ENCODE results near the gene LY6G5C.

Gene LY6G5C

DNA sequence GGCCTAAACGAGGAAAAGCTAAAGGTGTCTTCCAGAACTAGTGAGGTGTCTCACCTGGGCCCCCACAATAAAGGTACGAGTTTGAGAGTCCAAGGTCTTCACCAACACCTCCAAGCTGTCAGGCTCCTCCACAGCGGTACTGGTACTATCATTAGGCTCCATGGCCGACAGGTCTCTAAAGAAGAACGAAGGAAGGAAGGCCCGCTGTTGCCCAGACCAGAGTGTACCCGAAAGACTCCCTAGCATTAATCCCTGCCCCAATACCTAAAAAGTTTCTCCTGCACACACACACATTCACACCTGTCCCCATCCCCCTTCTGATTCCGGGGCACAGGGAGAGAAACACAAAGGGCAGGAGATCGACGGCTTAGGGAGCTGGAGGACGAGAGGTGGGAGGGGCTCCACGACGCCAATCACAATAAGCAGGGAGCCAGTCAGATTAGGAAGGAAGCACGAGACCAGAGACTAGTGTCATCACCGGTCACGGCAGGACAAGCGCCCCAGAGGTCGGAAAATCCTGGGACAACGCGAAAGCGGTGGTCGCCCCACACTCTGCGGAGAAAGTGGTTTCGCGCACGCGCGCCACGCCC, 29.2 kb downstream of the LY6G5C start:
- no peak for DNase-seq
- H3K27ac ChIP-seq (ENCODE audit: insufficient read depth in 1 of 2, low read depth in 1 of 2, low read length in 2 of 2, poor library complexity in 1 of 2, severe bottlenecking in 2 of 2) = peak overlapping the region; percentile 97 to 98
- ChIA-PET CTCF (interaction anchor here (0.9 to 4.7 kb wide), 11 partner anchors 9 to 396 kb away, joined by 3 to 40 read pairs (median 4); partner anchors contain the start of genes C6orf47, CSNK2B and GPANK1), POLR2A (interaction anchor here (0.5 to 4.5 kb wide), 19 partner anchors 9 to 1036 kb away, joined by 3 to 31 read pairs (median 4); partner anchors contain the start of genes AIF1, C6orf47, CSNK2B and DDX39B)
- no peaks in the 10 kb centered on the region for H3K9me3 ChIP-seq (ENCODE audit: control extremely low read depth in 1 of 5, control insufficient read depth in 4 of 5, insufficient read depth in 2 of 5, low read depth in 1 of 5, low read length in 4 of 5)
- no peaks in the 10 kb centered on the region for H3K27me3 ChIP-seq (replicated peaks in 2 of 5; ENCODE audit: control insufficient read depth in 4 of 5, insufficient read depth in 5 of 5, low read length in 4 of 5)
- H3K4me3 ChIP-seq (ENCODE audit: control insufficient read depth in 1 of 7, extremely low read depth in 1 of 7, insufficient read depth in 4 of 7, low read depth in 2 of 7, low read length in 6 of 7) = peak overlapping the region; percentile 66 to 97 (median 93)
- peaks cover 4 to 43% (median 35%) of the 10 kb centered on the region in 4 experiments for H3K36me3 ChIP-seq (ENCODE audit: control insufficient read depth in 4 of 4, insufficient read depth in 4 of 4, low read length in 3 of 4)
- 4% methylated on average over 24 of the region's 29 CpGs for WGBS (ENCODE audit: insufficient coverage)
- peaks cover 0 to 26% (median 21%) of the 10 kb centered on the region in 4 experiments for H3K4me1 ChIP-seq (ENCODE audit: control extremely low read depth in 1 of 4, control insufficient read depth in 4 of 4, insufficient read depth in 4 of 4, low read length in 3 of 4)

GRCh38 chr6:31645325-31645724, 35.5 kb downstream of the LY6G5C start:
- no peak for DNase-seq
- CTCF ChIA-PET = no interaction called here

DNA sequence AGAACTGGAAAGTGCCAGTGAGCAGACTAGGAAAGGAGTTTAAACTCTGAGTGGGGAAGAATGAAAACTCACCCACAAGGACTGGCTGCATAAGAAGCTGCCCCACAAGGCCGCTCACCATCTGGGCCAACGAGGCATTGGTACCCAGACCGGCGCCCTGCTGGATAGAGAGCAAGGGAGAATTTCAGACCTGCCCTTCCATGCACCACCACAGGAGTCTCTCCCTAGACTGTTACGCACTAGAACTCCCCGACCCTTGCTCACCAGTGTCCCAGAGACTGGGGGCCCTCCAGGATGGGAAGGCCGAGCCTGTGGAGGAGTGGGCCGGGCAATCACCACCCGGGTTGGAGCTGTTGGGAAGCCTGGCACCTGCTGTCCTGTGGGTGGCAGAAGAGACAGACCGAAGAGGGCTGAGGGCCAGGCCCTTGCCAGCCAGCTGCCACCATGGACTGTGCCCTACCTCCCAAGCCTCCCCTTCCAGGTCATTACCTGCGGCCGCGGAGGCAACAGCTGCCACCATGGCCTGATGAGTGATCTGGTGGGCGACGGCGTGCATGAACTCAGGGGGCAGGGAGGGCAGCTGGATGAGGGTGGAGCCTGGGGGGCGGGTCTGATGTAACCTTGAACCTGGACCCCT, 36.9 kb downstream of the LY6G5C start:
- peaks cover 19 to 92% (median 79%) of the 10 kb centered on the region in 4 experiments for H3K36me3 ChIP-seq (ENCODE audit: control insufficient read depth in 4 of 4, insufficient read depth in 4 of 4, low read length in 3 of 4)
- H3K4me1 ChIP-seq (ENCODE audit: control extremely low read depth in 1 of 4, control insufficient read depth in 4 of 4, insufficient read depth in 4 of 4, low read length in 3 of 4) = peaks cover 0 to 11% (median 3%) of the 10 kb centered on the region in 4 experiments
- ChIA-PET CTCF (interaction anchor here (1.0 to 1.8 kb wide), 3 partner anchors 9 to 248 kb away, joined by 3 to 11 read pairs (median 3); no protein-coding TSS in a partner anchor), POLR2A (no interaction called here)
- DNase-seq = no peak
- H3K27ac ChIP-seq (ENCODE audit: insufficient read depth in 1 of 2, low read depth in 1 of 2, low read length in 2 of 2, poor library complexity in 1 of 2, severe bottlenecking in 2 of 2) = no peak overlapping the region
- no peak overlapping the region for H3K4me3 ChIP-seq (ENCODE audit: control insufficient read depth in 1 of 7, extremely low read depth in 1 of 7, insufficient read depth in 4 of 7, low read depth in 2 of 7, low read length in 6 of 7)
- WGBS (ENCODE audit: insufficient coverage) = 99% methylated on average over 11 of the region's 17 CpGs
- no peaks in the 10 kb centered on the region for H3K9me3 ChIP-seq (ENCODE audit: control extremely low read depth in 1 of 5, control insufficient read depth in 4 of 5, insufficient read depth in 2 of 5, low read depth in 1 of 5, low read length in 4 of 5)
- no peaks in the 10 kb centered on the region for H3K27me3 ChIP-seq (replicated peaks in 2 of 5; ENCODE audit: control insufficient read depth in 4 of 5, insufficient read depth in 5 of 5, low read length in 4 of 5)

More at GRCh38 chr6:31645325-31645724, 35.5 kb downstream of the LY6G5C start:
- H3K27me3 ChIP-seq (replicated peaks in 2 of 5; ENCODE audit: control insufficient read depth in 4 of 5, insufficient read depth in 5 of 5, low read length in 4 of 5) = no peaks in the 10 kb centered on the region
- POLR2A ChIA-PET = no interaction called here
- no peaks in the 10 kb centered on the region for H3K4me1 ChIP-seq (ENCODE audit: control extremely low read depth in 1 of 4, control insufficient read depth in 4 of 4, insufficient read depth in 4 of 4, low read length in 3 of 4)
- 96% methylated on average over 8 of the region's 9 CpGs for WGBS (ENCODE audit: insufficient coverage)
- H3K9me3 ChIP-seq (ENCODE audit: control extremely low read depth in 1 of 5, control insufficient read depth in 4 of 5, insufficient read depth in 2 of 5, low read depth in 1 of 5, low read length in 4 of 5) = no peaks in the 10 kb centered on the region
- H3K27ac ChIP-seq (ENCODE audit: insufficient read depth in 1 of 2, low read depth in 1 of 2, low read length in 2 of 2, poor library complexity in 1 of 2, severe bottlenecking in 2 of 2) = no peak overlapping the region
- peaks cover 15 to 90% (median 76%) of the 10 kb centered on the region in 4 experiments for H3K36me3 ChIP-seq (ENCODE audit: control insufficient read depth in 4 of 4, insufficient read depth in 4 of 4, low read length in 3 of 4)
- no peak overlapping the region for H3K4me3 ChIP-seq (ENCODE audit: control insufficient read depth in 1 of 7, extremely low read depth in 1 of 7, insufficient read depth in 4 of 7, low read depth in 2 of 7, low read length in 6 of 7)

DNA sequence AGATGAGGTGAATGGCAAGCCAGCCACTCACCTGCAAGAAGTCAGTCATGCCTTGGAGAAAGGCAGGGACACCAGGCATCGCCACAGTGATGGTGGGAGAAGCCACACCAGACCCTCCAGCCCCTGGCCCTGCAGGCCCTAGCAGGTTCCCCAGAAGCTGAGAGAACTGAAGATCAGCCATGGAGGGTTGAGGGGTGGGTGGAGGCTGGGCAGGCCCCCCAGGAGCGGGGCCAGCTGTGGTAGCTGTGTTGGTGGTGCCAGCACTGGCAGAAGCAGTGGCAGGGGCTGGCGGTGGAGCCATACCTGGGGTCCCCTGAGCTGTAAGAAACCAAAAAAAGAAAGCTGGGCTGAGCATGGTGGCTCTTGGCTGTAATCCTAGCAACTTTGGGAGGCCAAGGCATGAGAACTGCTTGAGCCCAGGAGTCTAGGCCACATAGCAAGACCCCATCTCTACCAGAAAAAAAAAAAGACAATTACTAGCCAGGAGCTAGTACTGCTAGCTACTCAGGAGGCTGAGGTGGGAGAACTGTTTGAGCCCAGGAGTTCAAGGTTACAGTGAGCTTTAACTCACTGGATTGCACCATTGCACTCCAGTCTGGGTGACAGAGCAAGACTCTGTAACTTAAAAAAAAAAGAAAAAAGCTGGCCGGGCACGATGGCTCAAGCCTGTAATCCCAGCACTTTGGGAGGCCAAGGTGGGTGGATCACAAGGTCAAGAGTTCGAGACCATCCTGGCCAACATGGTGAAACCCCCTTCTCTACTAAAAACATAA, 37.9 kb downstream of the LY6G5C start:
- no peak overlapping the region for H3K27ac ChIP-seq (ENCODE audit: insufficient read depth in 1 of 2, low read depth in 1 of 2, low read length in 2 of 2, poor library complexity in 1 of 2, severe bottlenecking in 2 of 2)
- peaks cover 0 to 11% (median 3%) of the 10 kb centered on the region in 4 experiments for H3K4me1 ChIP-seq (ENCODE audit: control extremely low read depth in 1 of 4, control insufficient read depth in 4 of 4, insufficient read depth in 4 of 4, low read length in 3 of 4)
- no peaks in the 10 kb centered on the region for H3K9me3 ChIP-seq (ENCODE audit: control extremely low read depth in 1 of 5, control insufficient read depth in 4 of 5, insufficient read depth in 2 of 5, low read depth in 1 of 5, low read length in 4 of 5)
- ChIA-PET POLR2A (no interaction called here), CTCF (interaction anchor here (1.0 to 1.8 kb wide), 3 partner anchors 8 to 249 kb away, joined by 3 to 11 read pairs (median 3); no protein-coding TSS in a partner anchor)
- H3K4me3 ChIP-seq (ENCODE audit: control insufficient read depth in 1 of 7, extremely low read depth in 1 of 7, insufficient read depth in 4 of 7, low read depth in 2 of 7, low read length in 6 of 7) = no peak overlapping the region
- WGBS (ENCODE audit: insufficient coverage) = 97% methylated on average over 6 of the region's 6 CpGs
- no peaks in the 10 kb centered on the region for H3K27me3 ChIP-seq (replicated peaks in 2 of 5; ENCODE audit: control insufficient read depth in 4 of 5, insufficient read depth in 5 of 5, low read length in 4 of 5)
- peaks cover 19 to 89% (median 74%) of the 10 kb centered on the region in 4 experiments for H3K36me3 ChIP-seq (ENCODE audit: control insufficient read depth in 4 of 4, insufficient read depth in 4 of 4, low read length in 3 of 4)
- DNase-seq = no peak

- H3K4me3 ChIP-seq (ENCODE audit: control insufficient read depth in 1 of 7, extremely low read depth in 1 of 7, insufficient read depth in 4 of 7, low read depth in 2 of 7, low read length in 6 of 7) = no peak overlapping the region
- CTCF ChIA-PET = interaction anchor here (1.7 to 2.8 kb wide), 2 partner anchors 9 to 20 kb away, joined by 4 to 10 read pairs; no protein-coding TSS in a partner anchor
- peaks cover 20 to 91% (median 77%) of the 10 kb centered on the region in 4 experiments for H3K36me3 ChIP-seq (ENCODE audit: control insufficient read depth in 4 of 4, insufficient read depth in 4 of 4, low read length in 3 of 4)
- H3K27me3 ChIP-seq (replicated peaks in 2 of 5; ENCODE audit: control insufficient read depth in 4 of 5, insufficient read depth in 5 of 5, low read length in 4 of 5) = no peaks in the 10 kb centered on the region
- no peak for DNase-seq
- H3K4me1 ChIP-seq (ENCODE audit: control extremely low read depth in 1 of 4, control insufficient read depth in 4 of 4, insufficient read depth in 4 of 4, low read length in 3 of 4) = peaks cover 0 to 11% (median 3%) of the 10 kb centered on the region in 4 experiments
- POLR2A ChIA-PET = interaction anchor here (1.2 kb wide), 1 partner anchor 10 kb away, joined by 5 read pairs; no protein-coding TSS in a partner anchor
- no peak overlapping the region for H3K27ac ChIP-seq (ENCODE audit: insufficient read depth in 1 of 2, low read depth in 1 of 2, low read length in 2 of 2, poor library complexity in 1 of 2, severe bottlenecking in 2 of 2)
- no peaks in the 10 kb centered on the region for H3K9me3 ChIP-seq (ENCODE audit: control extremely low read depth in 1 of 5, control insufficient read depth in 4 of 5, insufficient read depth in 2 of 5, low read depth in 1 of 5, low read length in 4 of 5)
- WGBS (ENCODE audit: insufficient coverage) = 87% methylated on average over 3 of the region's 4 CpGs
Observed at GRCh38 chr6:31641370-31641769, 39.5 kb downstream of the LY6G5C start.

DNA sequence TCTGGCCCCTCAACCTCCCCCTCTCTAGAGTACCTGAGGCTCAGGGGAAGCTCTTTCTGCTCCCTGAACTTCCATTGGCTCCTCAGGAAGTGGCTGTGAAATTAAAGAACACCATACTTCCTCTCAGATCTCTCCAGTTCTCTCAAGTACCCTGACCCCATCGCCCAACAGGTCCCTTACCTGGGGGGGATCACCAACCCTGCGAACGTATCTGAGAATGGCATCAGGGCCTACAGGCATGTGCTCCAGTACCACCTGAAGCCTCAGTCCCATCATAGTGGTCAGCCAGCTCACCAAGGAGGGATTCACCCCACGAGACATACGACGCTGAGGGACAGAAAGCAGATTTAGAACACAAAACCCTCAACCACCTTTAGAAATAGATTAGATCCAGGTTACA, 40.3 kb downstream of the LY6G5C start:
- ChIA-PET POLR2A (interaction anchor here (1.2 kb wide), 1 partner anchor 11 kb away, joined by 5 read pairs; no protein-coding TSS in a partner anchor), CTCF (interaction anchor here (0.9 to 2.8 kb wide), 5 partner anchors 10 to 90 kb away, joined by 3 to 10 read pairs (median 4); partner anchors contain the start of gene BAG6)
- WGBS (ENCODE audit: insufficient coverage) = 93% methylated on average over 6 of the region's 6 CpGs
- Histone ChIP-seq H3K4me1 (ENCODE audit: control extremely low read depth in 1 of 4, control insufficient read depth in 4 of 4, insufficient read depth in 4 of 4, low read length in 3 of 4) (peaks cover 0 to 11% (median 3%) of the 10 kb centered on the region in 4 experiments), H3K27me3 (replicated peaks in 2 of 5; ENCODE audit: control insufficient read depth in 4 of 5, insufficient read depth in 5 of 5, low read length in 4 of 5) (no peaks in the 10 kb centered on the region), H3K36me3 (ENCODE audit: control insufficient read depth in 4 of 4, insufficient read depth in 4 of 4, low read length in 3 of 4) (peaks cover 20 to 91% (median 81%) of the 10 kb centered on the region in 4 experiments), H3K27ac (ENCODE audit: insufficient read depth in 1 of 2, low read depth in 1 of 2, low read length in 2 of 2, poor library complexity in 1 of 2, severe bottlenecking in 2 of 2) (no peak overlapping the region), H3K4me3 (ENCODE audit: control insufficient read depth in 1 of 7, extremely low read depth in 1 of 7, insufficient read depth in 4 of 7, low read depth in 2 of 7, low read length in 6 of 7) (no peak overlapping the region), H3K9me3 (ENCODE audit: control extremely low read depth in 1 of 5, control insufficient read depth in 4 of 5, insufficient read depth in 2 of 5, low read depth in 1 of 5, low read length in 4 of 5) (no peaks in the 10 kb centered on the region)
- DNase-seq = no peak
